ENCODE data around the gene PCNX1.

DNA sequence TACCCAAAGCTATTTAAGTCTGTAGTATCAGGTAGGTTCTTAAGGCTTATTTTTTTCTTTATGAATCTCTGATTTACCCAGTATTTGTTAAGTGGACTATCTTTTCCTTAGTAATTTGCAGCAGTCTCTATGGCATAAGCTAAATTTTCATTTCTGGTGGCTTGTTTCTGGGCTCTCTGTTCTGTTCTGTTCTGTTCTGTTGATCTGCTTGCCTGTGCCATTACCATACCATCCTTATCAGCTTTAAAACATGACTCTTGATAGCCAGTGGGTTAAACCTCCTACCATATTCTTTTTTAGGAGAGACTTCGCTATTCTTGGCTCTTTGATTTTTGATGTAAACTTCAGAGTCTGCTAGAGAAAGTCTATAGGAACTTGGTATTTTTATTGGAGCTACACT, 46.8 kb downstream of the PCNX1 start:
- no peak for TF ChIP-seq KDM1A (IDR thresholded peaks at IDR 0.05)
- TF ChIP-seq, protein P1, sequence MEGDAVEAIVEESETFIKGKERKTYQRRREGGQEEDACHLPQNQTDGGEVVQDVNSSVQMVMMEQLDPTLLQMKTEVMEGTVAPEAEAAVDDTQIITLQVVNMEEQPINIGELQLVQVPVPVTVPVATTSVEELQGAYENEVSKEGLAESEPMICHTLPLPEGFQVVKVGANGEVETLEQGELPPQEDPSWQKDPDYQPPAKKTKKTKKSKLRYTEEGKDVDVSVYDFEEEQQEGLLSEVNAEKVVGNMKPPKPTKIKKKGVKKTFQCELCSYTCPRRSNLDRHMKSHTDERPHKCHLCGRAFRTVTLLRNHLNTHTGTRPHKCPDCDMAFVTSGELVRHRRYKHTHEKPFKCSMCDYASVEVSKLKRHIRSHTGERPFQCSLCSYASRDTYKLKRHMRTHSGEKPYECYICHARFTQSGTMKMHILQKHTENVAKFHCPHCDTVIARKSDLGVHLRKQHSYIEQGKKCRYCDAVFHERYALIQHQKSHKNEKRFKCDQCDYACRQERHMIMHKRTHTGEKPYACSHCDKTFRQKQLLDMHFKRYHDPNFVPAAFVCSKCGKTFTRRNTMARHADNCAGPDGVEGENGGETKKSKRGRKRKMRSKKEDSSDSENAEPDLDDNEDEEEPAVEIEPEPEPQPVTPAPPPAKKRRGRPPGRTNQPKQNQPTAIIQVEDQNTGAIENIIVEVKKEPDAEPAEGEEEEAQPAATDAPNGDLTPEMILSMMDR (IDR thresholded peaks at IDR 0.05 in 2 of 3, conservative IDR thresholded peaks at IDR 0.05 in 1 of 3; ENCODE audit: insufficient read depth in 2 of 3, low read depth in 1 of 3, low read length in 3 of 3): no peak
- TF ChIP-seq HIVEP1 (CRISPR knock-in tag; IDR thresholded peaks at IDR 0.05): no peak
- no peak for TF ChIP-seq NRF1 (conservative IDR thresholded peaks at IDR 0.05 in 1 of 2, IDR thresholded peaks at IDR 0.05 in 1 of 2)
- TF ChIP-seq ZNF274 (IDR thresholded peaks at IDR 0.05; ENCODE audit: borderline replicate concordance, low read depth, low read length): no peak
- TF ChIP-seq ZNF707 (CRISPR knock-in tag; conservative IDR thresholded peaks at IDR 0.05): no peak
- no peak for TF ChIP-seq POLR2AphosphoS2 (IDR thresholded peaks at IDR 0.05; ENCODE audit: low read length)
- TF ChIP-seq ZNF175 (CRISPR knock-in tag; IDR thresholded peaks at IDR 0.05; ENCODE audit: low read depth): no peak
- no peak for TF ChIP-seq FOSL1 (tag; conservative IDR thresholded peaks at IDR 0.05)
- no peak for TF ChIP-seq CHD2 (IDR thresholded peaks at IDR 0.05; ENCODE audit: low read depth, low read length)
- TF ChIP-seq, protein P2, sequence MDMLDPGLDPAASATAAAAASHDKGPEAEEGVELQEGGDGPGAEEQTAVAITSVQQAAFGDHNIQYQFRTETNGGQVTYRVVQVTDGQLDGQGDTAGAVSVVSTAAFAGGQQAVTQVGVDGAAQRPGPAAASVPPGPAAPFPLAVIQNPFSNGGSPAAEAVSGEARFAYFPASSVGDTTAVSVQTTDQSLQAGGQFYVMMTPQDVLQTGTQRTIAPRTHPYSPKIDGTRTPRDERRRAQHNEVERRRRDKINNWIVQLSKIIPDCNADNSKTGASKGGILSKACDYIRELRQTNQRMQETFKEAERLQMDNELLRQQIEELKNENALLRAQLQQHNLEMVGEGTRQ (CRISPR knock-in tag; IDR thresholded peaks at IDR 0.05): no peak
